Activated T-helper 17 cell treated with anti-CD3 and anti-CD28 coated beads, Interleukin-2, amount 50 U/mL, for 72 hours (primary cell): ENCODE data around the gene TSC22D4. TPM values are rescaled to one million over a fixed set of nuclear protein-coding genes. Genes with fewer than 3 reads are reported as not detected.
"Not testable (repeated sequence)": the region's sequence is repeated elsewhere in the genome, so short reads cannot be mapped to it uniquely, and the experiment has no call there.

Source experiments
- ATAC-seq: fragments of 150-1000 bp; cut with Tn5 transposase; replicated peaks from 2 replicates; pipeline ENCODE4 v1.10.0; 2021; ENCODE audit warnings: mild to moderate bottlenecking, moderate library complexity
- H3K27ac Mint-ChIP-seq: one replicate; pipeline ENCODE4 v1.8.0; 2022; ENCODE audit warnings: mixed read lengths
- H3K27me3 Mint-ChIP-seq: one replicate; pipeline ENCODE4 v1.8.0; 2022; ENCODE audit warnings: mixed read lengths
- H3K36me3 Mint-ChIP-seq: one replicate; pipeline ENCODE4 v1.8.0; 2022; ENCODE audit warnings: low read depth, mild to moderate bottlenecking, mixed read lengths
- H3K4me1 Mint-ChIP-seq: one replicate; pipeline ENCODE4 v1.8.0; 2022; ENCODE audit warnings: mixed read lengths
- H3K4me3 Mint-ChIP-seq: one replicate; pipeline ENCODE4 v1.8.0; 2022; ENCODE audit warnings: mild to moderate bottlenecking, mixed read lengths
- H3K9me3 Mint-ChIP-seq: one replicate; pipeline ENCODE4 v1.8.0; 2022; ENCODE audit warnings: mixed read lengths
- total RNA-seq, 2 donors: library from RNA; stranded (reverse); gene quantifications; one replicate each; pipeline ENCODE4 v1.2.3, GENCODE V29; 2022

TSC22D4 gene
- 100 to 1,000 TPM in 1 of 2 donors, 10 to 100 TPM in 1; 88.5 to 163 TPM for total RNA-seq

GRCh38 chr7:100478958-100479660 lies at the start of gene TSC22D4:
Gene TSC22D4 (minus strand): TSS chr7:100479214. CDS start chr7:100478038, 1,176 bp downstream.
- Mint-ChIP-seq H3K9me3 (no peaks in the 10 kb centered on the region), H3K27ac (peak within 1 kb of the TSS; percentile 85), H3K36me3 (peaks cover 50% of the 10 kb centered on the region), H3K4me1 (peaks cover 16% of the 10 kb centered on the region), H3K4me3 (peak within 1 kb of the TSS; percentile 87), H3K27me3 (no peaks in the 10 kb centered on the region)
- ATAC-seq = peak; percentile 88

DNA sequence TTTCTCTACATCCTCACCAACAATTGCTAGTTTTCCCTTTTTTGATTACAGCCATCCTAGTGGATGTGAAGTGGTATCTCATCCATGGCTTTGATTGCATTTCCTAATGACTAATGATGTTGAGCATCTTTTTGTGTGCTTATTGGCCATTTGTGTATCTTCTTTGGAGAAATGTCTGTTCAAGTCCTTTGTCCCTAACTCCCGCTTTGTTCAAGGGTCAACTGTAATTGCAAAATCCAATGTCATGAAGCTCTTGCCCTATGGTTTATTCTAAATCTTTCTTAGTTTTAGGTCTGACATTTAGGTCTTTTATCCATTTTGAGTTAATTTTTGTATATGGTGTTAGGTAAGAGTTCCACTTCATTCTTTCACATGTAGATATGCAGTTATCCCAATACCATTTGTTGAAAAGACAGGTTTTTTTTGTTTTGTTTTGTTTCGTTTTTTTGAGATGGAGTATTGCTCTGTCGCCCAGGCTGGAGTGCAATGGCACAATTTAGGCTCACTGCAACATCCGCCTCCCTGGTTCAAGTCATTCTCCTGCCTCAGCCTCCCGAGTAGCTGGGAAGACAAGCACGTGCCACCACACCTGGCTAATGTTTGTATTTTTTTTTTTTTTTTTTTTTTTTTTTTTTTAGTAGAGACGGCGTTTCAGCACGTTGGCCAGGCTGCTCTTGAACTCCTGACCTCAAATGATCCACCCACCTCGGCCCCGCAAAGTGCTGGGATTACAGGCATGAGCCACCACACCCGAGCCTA lies 49.3 kb upstream of the TSC22D4 start:
- H3K4me3 Mint-ChIP-seq, ATAC-seq, H3K9me3 Mint-ChIP-seq, H3K27me3 Mint-ChIP-seq, H3K36me3 Mint-ChIP-seq, H3K4me1 Mint-ChIP-seq, H3K27ac Mint-ChIP-seq: not testable (repeated sequence)

DNA sequence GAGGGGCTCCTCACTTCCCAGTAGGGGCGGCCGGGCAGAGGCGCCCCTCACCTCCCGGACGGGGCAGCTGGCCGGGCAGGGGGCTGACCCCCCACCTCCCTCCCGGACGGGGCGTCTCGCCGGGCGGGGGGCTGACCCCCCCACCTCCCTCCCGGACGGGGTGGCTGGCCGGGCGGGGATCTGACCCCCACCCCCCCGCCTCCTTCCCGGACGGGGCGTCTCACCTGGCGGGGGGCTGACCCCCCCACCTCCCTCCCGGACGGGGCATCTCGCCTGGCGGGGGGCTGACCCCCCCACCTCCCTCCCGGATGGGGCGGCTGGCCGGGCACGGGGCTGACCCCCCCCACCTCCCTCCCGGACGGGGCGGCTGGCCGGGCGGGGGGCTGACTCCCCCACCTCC lies 44.2 kb upstream of the TSC22D4 start:
- H3K9me3 Mint-ChIP-seq, H3K4me1 Mint-ChIP-seq, ATAC-seq, H3K4me3 Mint-ChIP-seq, H3K36me3 Mint-ChIP-seq, H3K27ac Mint-ChIP-seq, H3K27me3 Mint-ChIP-seq: not testable (repeated sequence)

- not testable (repeated sequence) for H3K4me1 Mint-ChIP-seq, H3K27me3 Mint-ChIP-seq, H3K36me3 Mint-ChIP-seq, ATAC-seq, H3K9me3 Mint-ChIP-seq, H3K27ac Mint-ChIP-seq, H3K4me3 Mint-ChIP-seq
Observed at GRCh38 chr7:100521909-100522593, 43.0 kb upstream of the TSC22D4 start.

DNA sequence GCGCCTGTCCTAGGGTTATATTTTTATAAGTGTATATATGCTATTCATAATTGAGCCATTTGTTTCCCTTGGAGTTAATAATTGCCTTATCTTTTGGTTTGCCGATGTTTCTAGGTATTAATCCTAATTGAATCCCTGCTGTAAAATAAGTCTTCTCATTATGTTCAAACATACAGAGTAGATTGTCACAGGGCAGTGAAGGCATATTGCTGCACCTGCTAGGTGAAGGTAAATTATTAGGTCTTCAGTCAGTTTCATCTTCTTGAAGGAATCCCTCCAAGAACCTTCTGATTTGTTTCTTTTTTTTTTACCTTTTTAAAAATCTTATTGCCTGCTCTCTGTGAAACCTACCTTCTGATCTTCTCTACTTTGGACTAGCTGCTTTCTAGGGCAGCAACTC lies 42.1 kb upstream of the TSC22D4 start:
- no peak overlapping the region for H3K4me3 Mint-ChIP-seq
- no peaks in the 10 kb centered on the region for H3K9me3 Mint-ChIP-seq
- peaks cover 5% of the 10 kb centered on the region for H3K4me1 Mint-ChIP-seq
- no peaks in the 10 kb centered on the region for H3K27me3 Mint-ChIP-seq
- H3K27ac Mint-ChIP-seq = no peak overlapping the region
- no peaks in the 10 kb centered on the region for H3K36me3 Mint-ChIP-seq
- ATAC-seq = no peak

DNA sequence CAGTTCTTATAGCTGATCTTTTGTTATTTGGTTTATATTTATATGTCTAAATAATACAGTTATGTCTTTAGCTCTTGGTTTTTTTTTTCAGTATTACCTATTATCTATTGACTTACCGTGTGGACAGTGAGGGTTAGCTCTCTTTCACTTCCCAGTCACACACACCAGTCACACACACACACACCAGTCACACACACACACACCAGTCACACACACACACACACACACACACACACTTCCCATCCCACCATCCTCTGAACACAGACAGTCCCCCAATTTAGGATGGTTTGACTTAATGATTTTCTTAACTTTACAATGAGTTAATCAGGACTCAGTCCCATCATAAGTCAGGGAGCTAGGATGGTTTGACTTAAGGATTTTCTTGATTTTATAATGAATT lies 41.1 kb upstream of the TSC22D4 start:
- Mint-ChIP-seq H3K9me3 (no peaks in the 10 kb centered on the region), H3K4me3 (no peak overlapping the region), H3K4me1 (peaks cover 10% of the 10 kb centered on the region), H3K27me3 (no peaks in the 10 kb centered on the region), H3K36me3 (no peaks in the 10 kb centered on the region), H3K27ac (no peak overlapping the region)
- no peak for ATAC-seq

- H3K9me3 Mint-ChIP-seq = no peaks in the 10 kb centered on the region
- H3K4me1 Mint-ChIP-seq = peaks cover 12% of the 10 kb centered on the region
- H3K27ac Mint-ChIP-seq = no peak overlapping the region
- no peak overlapping the region for H3K4me3 Mint-ChIP-seq
- ATAC-seq = no peak
- no peaks in the 10 kb centered on the region for H3K27me3 Mint-ChIP-seq
- H3K36me3 Mint-ChIP-seq = no peaks in the 10 kb centered on the region
Observed at GRCh38 chr7:100519580-100519979, 40.6 kb upstream of the TSC22D4 start.

DNA sequence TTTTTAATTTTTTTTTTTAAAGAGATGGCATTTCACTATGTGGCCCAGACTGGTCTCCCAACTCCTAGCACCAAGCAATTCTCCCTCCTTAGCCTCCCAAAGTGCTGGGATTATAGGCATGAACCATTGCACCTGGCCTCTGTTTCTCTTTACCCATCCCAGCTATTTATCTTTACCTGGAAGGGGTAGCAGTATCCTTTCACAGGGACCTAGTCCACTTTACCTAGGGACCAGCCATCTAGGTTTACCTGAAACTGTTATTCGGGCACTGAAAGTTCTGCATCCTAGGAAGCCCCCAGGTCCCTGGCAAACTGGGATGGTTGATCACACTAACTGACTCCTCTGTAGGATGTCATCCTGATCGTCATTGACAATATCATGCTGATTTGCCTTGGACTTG lies 38.3 kb upstream of the TSC22D4 start:
- Mint-ChIP-seq H3K4me3 (no peak overlapping the region), H3K36me3 (no peaks in the 10 kb centered on the region), H3K4me1 (peaks cover 12% of the 10 kb centered on the region), H3K9me3 (no peaks in the 10 kb centered on the region), H3K27ac (no peak overlapping the region), H3K27me3 (no peaks in the 10 kb centered on the region)
- no peak for ATAC-seq

- no peaks in the 10 kb centered on the region for H3K27me3 Mint-ChIP-seq
- peak overlapping the region; percentile 48 for H3K4me3 Mint-ChIP-seq
- peak overlapping the region; percentile 61 for H3K27ac Mint-ChIP-seq
- H3K9me3 Mint-ChIP-seq = no peaks in the 10 kb centered on the region
- ATAC-seq = peak; percentile 19
- H3K36me3 Mint-ChIP-seq = no peaks in the 10 kb centered on the region
- peaks cover 12% of the 10 kb centered on the region for H3K4me1 Mint-ChIP-seq
Observed at GRCh38 chr7:100516135-100516812, 37.3 kb upstream of the TSC22D4 start.

- Mint-ChIP-seq H3K4me3 (no peak overlapping the region), H3K9me3 (no peaks in the 10 kb centered on the region), H3K36me3 (no peaks in the 10 kb centered on the region), H3K27ac (no peak overlapping the region), H3K4me1 (peaks cover 12% of the 10 kb centered on the region), H3K27me3 (no peaks in the 10 kb centered on the region)
- ATAC-seq = no peak
Observed at GRCh38 chr7:100515072-100515532, 36.1 kb upstream of the TSC22D4 start.

- no peaks in the 10 kb centered on the region for H3K27me3 Mint-ChIP-seq
- no peaks in the 10 kb centered on the region for H3K9me3 Mint-ChIP-seq
- no peak for ATAC-seq
- peaks cover 12% of the 10 kb centered on the region for H3K4me1 Mint-ChIP-seq
- H3K36me3 Mint-ChIP-seq = no peaks in the 10 kb centered on the region
- no peak overlapping the region for H3K27ac Mint-ChIP-seq
- H3K4me3 Mint-ChIP-seq = no peak overlapping the region
Observed at GRCh38 chr7:100513212-100513810, 34.3 kb upstream of the TSC22D4 start.

- Mint-ChIP-seq H3K27me3 (no peaks in the 10 kb centered on the region), H3K9me3 (no peaks in the 10 kb centered on the region), H3K4me3 (no peak overlapping the region), H3K4me1 (peaks cover 6% of the 10 kb centered on the region), H3K36me3 (no peaks in the 10 kb centered on the region), H3K27ac (no peak overlapping the region)
- no peak for ATAC-seq
Observed at GRCh38 chr7:100510437-100511239, 31.6 kb upstream of the TSC22D4 start.

DNA sequence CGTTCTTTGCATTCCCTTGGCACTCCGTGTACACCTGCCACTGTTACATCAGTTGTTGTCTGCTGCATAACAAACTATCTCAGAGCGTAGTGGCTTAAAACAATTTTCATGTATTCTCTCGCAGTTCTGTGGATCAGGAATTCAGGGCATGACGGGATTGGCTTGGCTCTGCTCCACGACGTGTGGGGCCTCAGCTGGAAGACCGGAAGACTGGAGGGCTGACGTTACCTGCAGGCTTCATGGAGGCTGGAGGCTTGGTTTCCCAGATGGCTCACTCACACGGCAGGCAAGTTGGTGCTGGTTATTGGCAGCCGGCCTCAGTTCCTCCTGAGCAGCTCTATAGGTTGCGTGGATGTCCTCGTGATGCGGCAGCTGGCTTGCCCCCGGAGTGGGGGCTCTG lies 30.2 kb upstream of the TSC22D4 start:
- no peaks in the 10 kb centered on the region for H3K9me3 Mint-ChIP-seq
- no peak overlapping the region for H3K27ac Mint-ChIP-seq
- no peaks in the 10 kb centered on the region for H3K36me3 Mint-ChIP-seq
- H3K27me3 Mint-ChIP-seq = no peaks in the 10 kb centered on the region
- ATAC-seq = no peak
- no peak overlapping the region for H3K4me3 Mint-ChIP-seq
- no peaks in the 10 kb centered on the region for H3K4me1 Mint-ChIP-seq
